HepG2 (cell line): ENCODE measurements around the gene APPBP2. TPM values are rescaled to one million over a fixed set of nuclear protein-coding genes. Genes with fewer than 3 reads are reported as not detected.

Source experiments
- DMAP1 ChIP-seq: IDR thresholded peaks from 2 replicates; pipeline ENCODE4 v1.6.1; 2016
- GATAD1 ChIP-seq: IDR thresholded peaks from 2 replicates; pipeline ENCODE4 v1.6.1; 2016; ENCODE audit warnings: missing genetic modification reagents, missing compliant biosample characterization
- HNF4G ChIP-seq, 2 experiments: sonication (generic) in 1 of 2; formaldehyde crosslinking in 1 of 2; IDR thresholded peaks; 2 replicates each; pipeline versions ENCODE4 v1.4.0 to v1.6.1; 2011 to 2020; ENCODE audit warnings: borderline replicate concordance in 2 of 2, low read depth in 2 of 2, mild to moderate bottlenecking in 2 of 2, low read length in 1 of 2, missing genetic modification reagents in 1 of 2, moderate library complexity in 1 of 2
- MZF1 ChIP-seq: sonication (generic); formaldehyde crosslinking; IDR thresholded peaks from 2 replicates; pipeline ENCODE4 v1.8.1; 2023; ENCODE audit warnings: mild to moderate bottlenecking, missing genetic modification reagents, borderline replicate concordance
- RNF2 ChIP-seq: fragments of 450-650 bp; conservative IDR thresholded peaks from 2 replicates; pipeline ENCODE4 v1.6.1; 2016; ENCODE audit warnings: low read depth
- SRY ChIP-seq: sonication (generic); formaldehyde crosslinking; IDR thresholded peaks from 2 replicates; pipeline ENCODE4 v1.8.0; 2022; ENCODE audit warnings: mild to moderate bottlenecking, missing genetic modification reagents
- WIZ ChIP-seq: sonication (generic); formaldehyde crosslinking; IDR thresholded peaks from 2 replicates; pipeline ENCODE4 v1.5.1; 2020; ENCODE audit warnings: mild to moderate bottlenecking, missing genetic modification reagents
- ZFP41 ChIP-seq: sonication (generic); formaldehyde crosslinking; IDR thresholded peaks from 2 replicates; pipeline ENCODE4 v1.4.0; 2020; ENCODE audit warnings: mild to moderate bottlenecking, missing genetic modification reagents, borderline replicate concordance
- ZNF383 ChIP-seq: sonication (generic); formaldehyde crosslinking; IDR thresholded peaks from 2 replicates; pipeline ENCODE4 v1.4.0; 2020; ENCODE audit warnings: missing genetic modification reagents, mild to moderate bottlenecking, borderline replicate concordance
- ZNF558 ChIP-seq: sonication (generic); formaldehyde crosslinking; IDR thresholded peaks from 2 replicates; pipeline ENCODE4 v1.9.0; 2022; ENCODE audit warnings: mild to moderate bottlenecking, missing genetic modification reagents, borderline replicate concordance
- ZNF749 ChIP-seq: sonication (generic); formaldehyde crosslinking; IDR thresholded peaks from 2 replicates; pipeline ENCODE4 v1.8.0; 2022; ENCODE audit warnings: mild to moderate bottlenecking, missing genetic modification reagents, moderate library complexity, borderline replicate concordance
- polyA plus RNA-seq, 8 experiments: library from polyadenylated mRNA; depleted of rRNA in 3 of 8; stranded (reverse) in 7 of 8; unstranded in 1 of 8; fragments of >200 nt; fragmentation: Illumina TruSeq in 4 of 8; extraction: Trizol in 4 of 8; gene quantifications; 2 replicates each; pipeline versions ENCODE4 v1.2.1 to v1.2.3, GENCODE V29; 2011 to 2016; ENCODE audit warnings: low read depth in 4 of 8, missing spikeins in 1 of 8, mixed read lengths in 1 of 8; ENCODE audit not compliant: insufficient read depth in 1 of 8
- total RNA-seq, 5 experiments: library from RNA; depleted of rRNA; stranded (reverse); fragments of >200 nt; fragmentation: Illumina TruSeq; extraction: Trizol; gene quantifications; 2 replicates each; pipeline ENCODE4 v1.2.3, GENCODE V29; 2016; ENCODE audit warnings: low read depth in 1 of 5
- TF ChIP-seq, protein P1 (sequence below): sonication (generic); formaldehyde crosslinking; IDR thresholded peaks from 2 replicates; pipeline ENCODE4 v1.4.0; 2020; ENCODE audit warnings: low read depth, mild to moderate bottlenecking, missing genetic modification reagents
- TF ChIP-seq, protein P2 (sequence below): sonication (generic); formaldehyde crosslinking; IDR thresholded peaks from 2 replicates; pipeline ENCODE4 v1.5.0; 2020; ENCODE audit warnings: missing genetic modification reagents
- TF ChIP-seq, protein P3 (sequence below): sonication (generic); formaldehyde crosslinking; IDR thresholded peaks from 2 replicates; pipeline ENCODE4 v1.4.0; 2020; ENCODE audit warnings: mild to moderate bottlenecking, missing genetic modification reagents, borderline replicate concordance
- TF ChIP-seq, protein P4 (sequence below): sonication (generic); formaldehyde crosslinking; IDR thresholded peaks from 2 replicates; pipeline ENCODE4 v1.5.0; 2020; ENCODE audit warnings: missing genetic modification reagents
- TF ChIP-seq, protein P5 (sequence below): sonication (generic); formaldehyde crosslinking; IDR thresholded peaks from 2 replicates; pipeline ENCODE4 v1.5.1; 2020; ENCODE audit warnings: mild to moderate bottlenecking, missing genetic modification reagents, moderate library complexity
- TF ChIP-seq, protein P6 (sequence below): sonication (generic); formaldehyde crosslinking; IDR thresholded peaks from 2 replicates; pipeline ENCODE4 v1.4.0; 2020; ENCODE audit warnings: mild to moderate bottlenecking, missing genetic modification reagents

Gene APPBP2
- total and polyA plus RNA-seq, 2 of the 13 experiments (the other 11 are each of a cell fraction or from before 2014, with no cell fraction given), result 17.5 to 45.8 TPM

DNA sequence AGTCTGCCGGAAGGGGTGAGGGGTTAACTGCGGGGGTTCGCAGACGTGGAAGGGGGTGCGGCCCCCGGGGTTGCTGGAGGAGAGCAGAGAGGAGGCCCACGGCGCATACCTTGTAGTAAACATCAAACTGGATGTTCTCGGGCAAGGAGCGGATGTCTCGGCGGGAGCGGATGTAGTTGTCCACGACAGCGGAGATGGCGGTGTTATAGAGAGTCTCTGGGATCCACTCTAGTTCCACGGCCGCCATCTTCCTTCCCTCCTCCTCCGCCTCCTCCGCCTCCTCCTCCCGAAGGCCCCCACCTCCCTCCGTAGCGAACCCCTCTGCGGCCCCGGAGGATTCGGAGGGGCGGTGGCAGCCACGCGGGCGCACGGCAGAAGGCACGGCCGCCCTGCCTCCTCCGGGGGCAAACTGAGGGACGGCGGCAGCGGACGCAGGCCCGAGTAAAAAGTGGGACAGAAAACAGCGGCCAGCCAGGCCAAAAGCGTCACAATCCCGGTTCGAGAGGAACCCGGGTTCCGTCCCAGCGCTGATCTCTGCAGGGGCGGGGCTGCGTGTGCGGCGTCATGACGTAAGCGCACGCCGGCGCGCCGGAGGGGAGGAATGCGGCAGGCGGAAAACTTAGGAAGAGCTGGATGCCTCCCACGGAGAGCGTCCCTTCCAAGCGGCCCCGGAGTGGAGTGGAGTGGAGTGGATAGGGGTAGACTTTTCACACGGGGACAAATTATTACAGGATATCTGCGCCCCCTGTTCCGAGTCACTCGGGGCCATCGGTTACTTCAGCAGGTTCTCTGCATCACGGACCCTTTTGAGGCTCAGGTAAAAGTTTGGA lies at the start of gene APPBP2 (continued):
- peak; percentile 97 for TF ChIP-seq DMAP1
- TF ChIP-seq, protein P1, sequence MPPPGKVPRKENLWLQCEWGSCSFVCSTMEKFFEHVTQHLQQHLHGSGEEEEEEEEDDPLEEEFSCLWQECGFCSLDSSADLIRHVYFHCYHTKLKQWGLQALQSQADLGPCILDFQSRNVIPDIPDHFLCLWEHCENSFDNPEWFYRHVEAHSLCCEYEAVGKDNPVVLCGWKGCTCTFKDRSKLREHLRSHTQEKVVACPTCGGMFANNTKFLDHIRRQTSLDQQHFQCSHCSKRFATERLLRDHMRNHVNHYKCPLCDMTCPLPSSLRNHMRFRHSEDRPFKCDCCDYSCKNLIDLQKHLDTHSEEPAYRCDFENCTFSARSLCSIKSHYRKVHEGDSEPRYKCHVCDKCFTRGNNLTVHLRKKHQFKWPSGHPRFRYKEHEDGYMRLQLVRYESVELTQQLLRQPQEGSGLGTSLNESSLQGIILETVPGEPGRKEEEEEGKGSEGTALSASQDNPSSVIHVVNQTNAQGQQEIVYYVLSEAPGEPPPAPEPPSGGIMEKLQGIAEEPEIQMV, result no peak
- TF ChIP-seq, protein P2, sequence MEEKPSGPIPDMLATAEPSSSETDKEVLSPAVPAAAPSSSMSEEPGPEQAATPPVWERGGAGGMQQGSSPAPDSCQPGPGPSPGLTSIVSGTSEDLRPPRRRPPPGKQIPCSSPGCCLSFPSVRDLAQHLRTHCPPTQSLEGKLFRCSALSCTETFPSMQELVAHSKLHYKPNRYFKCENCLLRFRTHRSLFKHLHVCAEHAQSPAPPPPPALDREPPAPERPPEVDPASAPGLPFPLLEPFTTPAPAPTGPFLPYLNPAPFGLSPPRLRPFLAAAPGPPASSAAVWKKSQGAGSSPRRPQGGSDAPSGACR (CRISPR knock-in tag), result peak; percentile 96
- TF ChIP-seq HNF4G (IDR thresholded peaks at IDR 0.05; ENCODE audit: borderline replicate concordance, low read depth, low read length), result 0 out of 2 replicates have a peak, but pooled peaks have one; percentile 4
- peak; percentile 15; the same call in 1 of the 2 replicates for TF ChIP-seq HNF4G (CRISPR knock-in tag; IDR thresholded peaks at IDR 0.05; ENCODE audit: borderline replicate concordance, low read depth)
- no peak for TF ChIP-seq RNF2
- TF ChIP-seq, protein P3, sequence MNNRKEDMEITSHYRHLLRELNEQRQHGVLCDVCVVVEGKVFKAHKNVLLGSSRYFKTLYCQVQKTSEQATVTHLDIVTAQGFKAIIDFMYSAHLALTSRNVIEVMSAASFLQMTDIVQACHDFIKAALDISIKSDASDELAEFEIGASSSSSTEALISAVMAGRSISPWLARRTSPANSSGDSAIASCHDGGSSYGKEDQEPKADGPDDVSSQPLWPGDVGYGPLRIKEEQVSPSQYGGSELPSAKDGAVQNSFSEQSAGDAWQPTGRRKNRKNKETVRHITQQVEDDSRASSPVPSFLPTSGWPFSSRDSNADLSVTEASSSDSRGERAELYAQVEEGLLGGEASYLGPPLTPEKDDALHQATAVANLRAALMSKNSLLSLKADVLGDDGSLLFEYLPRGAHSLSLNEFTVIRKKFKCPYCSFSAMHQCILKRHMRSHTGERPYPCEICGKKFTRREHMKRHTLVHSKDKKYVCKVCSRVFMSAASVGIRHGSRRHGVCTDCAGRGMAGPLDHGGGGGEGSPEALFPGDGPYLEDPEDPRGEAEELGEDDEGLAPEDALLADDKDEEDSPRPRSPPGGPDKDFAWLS, result peak; percentile 95
- TF ChIP-seq WIZ (CRISPR knock-in tag), result peak; percentile 94
- TF ChIP-seq ZNF558 (CRISPR knock-in tag), result no peak; the same call in 1 of the 2 replicates
- TF ChIP-seq, protein P4, sequence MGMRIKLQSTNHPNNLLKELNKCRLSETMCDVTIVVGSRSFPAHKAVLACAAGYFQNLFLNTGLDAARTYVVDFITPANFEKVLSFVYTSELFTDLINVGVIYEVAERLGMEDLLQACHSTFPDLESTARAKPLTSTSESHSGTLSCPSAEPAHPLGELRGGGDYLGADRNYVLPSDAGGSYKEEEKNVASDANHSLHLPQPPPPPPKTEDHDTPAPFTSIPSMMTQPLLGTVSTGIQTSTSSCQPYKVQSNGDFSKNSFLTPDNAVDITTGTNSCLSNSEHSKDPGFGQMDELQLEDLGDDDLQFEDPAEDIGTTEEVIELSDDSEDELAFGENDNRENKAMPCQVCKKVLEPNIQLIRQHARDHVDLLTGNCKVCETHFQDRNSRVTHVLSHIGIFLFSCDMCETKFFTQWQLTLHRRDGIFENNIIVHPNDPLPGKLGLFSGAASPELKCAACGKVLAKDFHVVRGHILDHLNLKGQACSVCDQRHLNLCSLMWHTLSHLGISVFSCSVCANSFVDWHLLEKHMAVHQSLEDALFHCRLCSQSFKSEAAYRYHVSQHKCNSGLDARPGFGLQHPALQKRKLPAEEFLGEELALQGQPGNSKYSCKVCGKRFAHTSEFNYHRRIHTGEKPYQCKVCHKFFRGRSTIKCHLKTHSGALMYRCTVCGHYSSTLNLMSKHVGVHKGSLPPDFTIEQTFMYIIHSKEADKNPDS (CRISPR knock-in tag), result peak; percentile 76; the same call in 1 of the 2 replicates
- peak; percentile 46; the same call in 1 of the 2 replicates for TF ChIP-seq ZFP41 (CRISPR knock-in tag)
- peak; percentile 89 for TF ChIP-seq GATAD1 (CRISPR knock-in tag)
- TF ChIP-seq ZNF383 (CRISPR knock-in tag), result 0 out of 2 replicates have a peak, but pooled peaks have one; percentile 59
- TF ChIP-seq MZF1, result no peak
- 0 out of 2 replicates have a peak, but pooled peaks have one; percentile 60 for TF ChIP-seq SRY (CRISPR knock-in tag)
- TF ChIP-seq, protein P5, sequence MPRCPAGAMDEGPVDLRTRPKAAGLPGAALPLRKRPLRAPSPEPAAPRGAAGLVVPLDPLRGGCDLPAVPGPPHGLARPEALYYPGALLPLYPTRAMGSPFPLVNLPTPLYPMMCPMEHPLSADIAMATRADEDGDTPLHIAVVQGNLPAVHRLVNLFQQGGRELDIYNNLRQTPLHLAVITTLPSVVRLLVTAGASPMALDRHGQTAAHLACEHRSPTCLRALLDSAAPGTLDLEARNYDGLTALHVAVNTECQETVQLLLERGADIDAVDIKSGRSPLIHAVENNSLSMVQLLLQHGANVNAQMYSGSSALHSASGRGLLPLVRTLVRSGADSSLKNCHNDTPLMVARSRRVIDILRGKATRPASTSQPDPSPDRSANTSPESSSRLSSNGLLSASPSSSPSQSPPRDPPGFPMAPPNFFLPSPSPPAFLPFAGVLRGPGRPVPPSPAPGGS, result peak; percentile 81
- TF ChIP-seq ZNF749 (CRISPR knock-in tag), result no peak
- TF ChIP-seq, protein P6, sequence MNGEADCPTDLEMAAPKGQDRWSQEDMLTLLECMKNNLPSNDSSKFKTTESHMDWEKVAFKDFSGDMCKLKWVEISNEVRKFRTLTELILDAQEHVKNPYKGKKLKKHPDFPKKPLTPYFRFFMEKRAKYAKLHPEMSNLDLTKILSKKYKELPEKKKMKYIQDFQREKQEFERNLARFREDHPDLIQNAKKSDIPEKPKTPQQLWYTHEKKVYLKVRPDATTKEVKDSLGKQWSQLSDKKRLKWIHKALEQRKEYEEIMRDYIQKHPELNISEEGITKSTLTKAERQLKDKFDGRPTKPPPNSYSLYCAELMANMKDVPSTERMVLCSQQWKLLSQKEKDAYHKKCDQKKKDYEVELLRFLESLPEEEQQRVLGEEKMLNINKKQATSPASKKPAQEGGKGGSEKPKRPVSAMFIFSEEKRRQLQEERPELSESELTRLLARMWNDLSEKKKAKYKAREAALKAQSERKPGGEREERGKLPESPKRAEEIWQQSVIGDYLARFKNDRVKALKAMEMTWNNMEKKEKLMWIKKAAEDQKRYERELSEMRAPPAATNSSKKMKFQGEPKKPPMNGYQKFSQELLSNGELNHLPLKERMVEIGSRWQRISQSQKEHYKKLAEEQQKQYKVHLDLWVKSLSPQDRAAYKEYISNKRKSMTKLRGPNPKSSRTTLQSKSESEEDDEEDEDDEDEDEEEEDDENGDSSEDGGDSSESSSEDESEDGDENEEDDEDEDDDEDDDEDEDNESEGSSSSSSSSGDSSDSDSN, result peak; percentile 90
